ENCODE measurements around the gene APH1B.
"Not testable (repeated sequence)": the region's sequence is repeated elsewhere in the genome, so short reads cannot be mapped to it uniquely, and the experiment has no call there.

APH1B gene

DNA sequence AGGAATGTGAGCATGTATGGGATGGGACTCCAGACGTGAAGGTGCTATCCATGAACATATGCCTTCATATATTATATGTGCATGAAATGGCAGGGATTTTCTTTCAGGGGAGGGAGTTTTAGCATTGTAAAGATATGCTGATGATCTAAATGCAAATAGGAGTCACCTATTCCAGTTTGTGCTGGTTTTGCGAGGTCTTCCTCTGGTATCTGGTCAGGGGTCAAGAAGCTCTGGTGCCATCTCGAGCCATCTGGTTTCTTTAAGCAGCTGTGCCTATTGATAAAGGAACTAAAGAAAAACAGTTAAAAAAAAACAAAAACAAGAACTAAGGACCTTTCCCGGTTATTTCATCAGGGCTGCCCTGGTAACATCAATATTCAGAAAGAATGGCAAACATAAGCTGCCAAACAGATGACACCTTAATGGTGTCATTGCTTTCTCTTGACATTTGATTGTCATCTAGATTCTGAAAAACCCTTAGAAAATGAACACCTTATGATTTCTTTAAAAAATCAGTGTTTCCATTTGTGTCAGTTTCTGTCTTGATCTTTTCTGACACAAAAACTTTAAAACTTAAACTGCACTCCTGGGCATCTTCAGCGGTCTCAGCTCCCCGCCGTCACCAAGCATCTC, 22.7 kb downstream of the APH1B start:
- no peak for DNase-seq

DNA sequence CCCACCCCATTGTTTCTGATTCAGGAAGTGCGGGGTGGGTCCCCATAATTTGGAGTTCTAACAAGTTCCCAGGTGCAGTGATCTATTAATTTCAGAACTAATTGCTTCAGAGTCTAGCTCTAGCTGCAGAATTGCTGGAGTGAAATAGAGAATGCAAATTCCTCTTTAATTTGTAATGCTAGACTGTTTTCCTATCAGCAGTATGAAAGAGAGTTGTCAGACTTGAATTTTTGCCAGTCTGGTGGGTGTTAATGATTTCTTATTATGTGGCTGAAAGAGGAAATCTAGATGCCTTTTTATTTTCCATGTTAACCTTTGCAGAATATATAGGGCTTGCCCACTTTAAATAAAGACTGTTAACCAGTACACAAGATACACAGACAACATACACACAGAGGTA, 23.7 kb downstream of the APH1B start:
- DNase-seq, result no peak

DNA sequence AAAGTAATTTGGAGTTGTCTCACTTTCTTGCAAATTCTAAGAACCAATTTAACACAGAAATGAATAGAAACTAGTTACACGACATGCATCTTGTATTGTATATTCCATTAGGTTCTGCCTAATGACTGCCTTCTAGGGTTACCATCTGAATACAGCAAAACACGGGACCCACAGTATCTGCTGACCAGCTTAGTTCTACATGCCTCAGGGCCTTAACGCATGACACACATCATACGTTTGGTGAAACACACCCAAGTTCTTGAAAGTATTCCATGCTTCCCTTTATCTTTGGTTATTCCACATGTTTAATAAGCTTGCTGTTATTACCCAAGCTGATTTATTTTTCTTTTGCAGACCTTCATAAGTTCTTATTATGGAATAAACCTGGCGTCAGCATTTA, 27.9 kb downstream of the APH1B start:
- no peak for DNase-seq

DNA sequence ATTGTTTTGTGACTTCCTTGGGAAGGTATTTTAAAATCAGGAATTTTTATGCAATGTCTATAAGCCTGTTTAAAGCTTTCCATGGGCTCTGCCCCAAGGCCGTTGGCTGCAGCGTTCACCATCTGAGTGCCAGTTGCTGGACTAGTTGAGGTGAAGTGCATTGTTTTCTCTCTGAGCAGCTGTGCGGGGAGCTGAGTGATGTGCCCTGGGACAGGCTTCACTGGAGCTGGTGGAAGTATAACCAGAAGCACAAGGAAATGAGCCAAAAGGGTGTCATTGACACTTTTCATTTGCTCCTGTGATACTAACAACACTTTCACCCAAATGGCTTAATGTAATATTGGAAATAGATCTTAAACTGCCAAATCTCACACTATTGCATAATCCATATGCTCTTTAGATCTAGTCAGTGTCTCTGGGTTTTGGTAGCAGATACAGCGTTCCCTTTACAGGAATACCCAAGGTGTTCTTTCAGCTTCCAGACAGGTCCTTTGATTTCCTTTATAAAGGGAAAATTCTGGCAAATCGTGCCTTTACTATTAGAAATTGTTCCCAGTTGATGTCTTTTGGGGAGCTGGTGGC, 29.2 kb downstream of the APH1B start:
- no peak for DNase-seq

DNA sequence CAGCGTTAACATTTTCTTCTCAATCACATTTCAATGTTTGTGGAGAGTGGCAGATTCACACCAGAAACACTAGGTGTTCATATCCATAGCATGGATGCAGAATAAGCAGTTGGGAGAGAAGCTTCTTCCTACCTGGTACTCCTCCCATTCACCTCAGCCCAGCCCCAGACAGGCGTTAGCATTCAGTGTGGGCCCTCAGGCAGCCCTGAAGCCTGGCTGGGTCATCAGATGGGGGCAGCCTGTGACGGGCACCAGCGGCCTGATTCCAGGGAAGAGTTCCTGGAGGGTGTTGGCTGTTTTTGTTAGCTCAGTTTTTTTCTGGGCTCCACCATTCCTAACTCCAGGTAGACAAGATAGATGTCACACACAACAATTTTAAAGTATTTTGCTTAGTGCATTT, 31.1 kb downstream of the APH1B start:
- no peak for DNase-seq

DNA sequence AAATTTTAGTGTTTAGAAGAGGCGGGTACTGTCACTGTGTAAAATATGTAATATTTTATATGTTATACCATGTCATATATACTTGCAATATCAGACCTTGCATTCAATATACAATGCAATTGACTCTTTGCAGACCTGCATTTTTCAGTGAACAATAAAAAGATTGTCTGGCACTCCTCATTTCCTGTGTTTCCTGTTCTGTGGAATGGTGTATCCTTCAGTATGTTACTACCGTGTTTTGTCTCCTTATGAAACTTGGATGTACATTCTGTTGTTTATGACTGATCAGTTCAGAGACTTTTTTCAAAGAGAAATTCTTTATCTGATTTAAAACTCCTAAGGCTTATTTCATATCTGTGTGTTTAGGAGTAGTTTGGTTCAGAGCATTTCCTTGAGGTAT, 31.5 kb downstream of the APH1B start:
- no peak for DNase-seq

DNA sequence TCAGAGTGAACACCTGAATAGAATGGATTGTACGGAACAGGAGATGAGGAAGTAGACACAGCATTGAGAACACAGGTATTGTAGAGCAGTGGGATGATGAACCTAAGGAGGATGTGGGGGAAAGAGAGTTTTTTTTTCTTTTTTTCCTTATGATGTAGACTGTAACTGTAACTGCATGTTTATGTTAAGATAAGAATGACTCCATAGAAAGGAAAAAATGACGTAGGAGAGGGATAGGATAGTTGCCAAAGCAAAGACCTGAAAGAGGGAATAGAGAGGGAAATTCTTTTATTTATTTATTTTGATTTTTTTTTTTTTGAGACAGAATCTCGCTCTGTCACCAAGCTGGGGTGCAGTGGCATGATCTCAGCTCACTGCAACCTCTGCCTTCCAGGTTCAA, 33.2 kb downstream of the APH1B start:
- no peak for DNase-seq

DNA sequence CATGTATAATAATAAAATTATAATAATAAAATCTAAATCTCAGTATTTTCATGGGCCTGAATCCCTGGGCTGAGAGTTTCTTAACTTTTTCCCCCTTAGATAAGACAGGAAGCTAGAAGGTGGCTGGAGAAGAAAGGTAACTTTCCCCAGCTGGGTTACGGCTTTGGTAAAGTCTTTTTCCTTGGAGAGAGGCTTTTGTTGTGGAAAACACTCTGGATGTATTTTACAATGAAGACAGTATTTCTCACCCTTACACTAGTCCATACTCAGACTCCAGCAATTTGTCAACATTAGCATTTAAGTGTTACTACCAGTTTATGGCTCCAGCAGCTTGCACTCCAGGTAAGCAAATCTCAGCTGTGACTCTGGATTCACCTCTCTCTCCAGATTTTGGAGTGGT, 34.9 kb downstream of the APH1B start:
- DNase-seq, result no peak

DNA sequence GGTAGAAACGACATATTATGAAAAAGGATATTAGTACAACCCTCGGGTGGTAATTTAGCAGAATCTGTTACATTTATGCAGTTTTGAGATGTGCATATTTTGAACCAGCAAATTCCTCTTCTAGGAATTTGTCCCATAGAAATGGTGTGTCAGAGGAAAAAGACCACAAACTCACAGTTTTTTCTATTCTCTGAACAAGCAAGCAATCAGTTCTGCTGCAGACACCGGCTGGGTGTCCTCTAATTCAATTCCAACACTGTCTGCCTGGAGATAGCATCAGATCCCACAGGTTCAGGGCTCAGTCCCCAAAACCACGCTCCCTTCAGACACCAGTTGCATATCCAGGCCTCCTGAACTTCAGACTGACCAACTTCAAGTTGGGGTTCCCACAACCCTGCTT, 36.4 kb downstream of the APH1B start:
- no peak for DNase-seq

DNA sequence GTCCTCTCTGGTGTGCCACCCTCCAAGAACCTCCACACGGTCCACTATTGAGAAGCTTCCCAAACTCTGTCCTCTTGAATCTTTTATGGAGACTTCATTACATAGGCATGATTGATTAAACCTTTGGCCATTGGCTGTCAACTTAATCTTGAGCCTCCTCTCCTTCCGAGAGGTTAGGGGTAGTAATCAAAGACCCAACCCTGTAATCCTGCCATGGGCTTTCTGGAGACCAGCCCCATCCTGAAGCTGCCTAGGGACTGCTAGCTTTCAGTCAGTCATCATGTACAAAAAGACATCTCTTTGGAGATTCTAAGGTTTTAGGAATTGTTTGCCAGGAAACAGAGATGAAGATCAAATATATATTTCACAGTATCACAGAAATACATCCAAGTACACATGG, 37.0 kb downstream of the APH1B start:
- DNase-seq, result no peak

DNA sequence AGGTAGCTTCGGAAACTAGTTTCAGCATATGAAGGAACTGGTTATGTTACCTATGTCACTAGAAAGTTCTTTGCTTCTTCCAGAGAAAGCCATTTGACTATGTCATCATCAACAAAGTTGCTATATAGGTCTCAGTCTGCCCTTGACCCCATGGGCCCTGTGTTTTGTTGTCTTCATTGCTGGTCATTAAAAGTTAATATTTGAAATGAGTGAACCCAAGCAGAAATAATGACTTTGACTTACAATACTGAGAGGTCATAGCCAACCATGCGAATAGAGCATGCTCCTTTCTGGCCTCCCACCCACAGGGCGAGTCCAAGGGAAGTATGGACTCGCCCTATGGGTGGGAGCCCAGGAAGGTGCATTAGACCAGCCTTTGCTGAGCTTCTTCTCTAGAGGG, 40.9 kb downstream of the APH1B start:
- DNase-seq, result no peak

DNA sequence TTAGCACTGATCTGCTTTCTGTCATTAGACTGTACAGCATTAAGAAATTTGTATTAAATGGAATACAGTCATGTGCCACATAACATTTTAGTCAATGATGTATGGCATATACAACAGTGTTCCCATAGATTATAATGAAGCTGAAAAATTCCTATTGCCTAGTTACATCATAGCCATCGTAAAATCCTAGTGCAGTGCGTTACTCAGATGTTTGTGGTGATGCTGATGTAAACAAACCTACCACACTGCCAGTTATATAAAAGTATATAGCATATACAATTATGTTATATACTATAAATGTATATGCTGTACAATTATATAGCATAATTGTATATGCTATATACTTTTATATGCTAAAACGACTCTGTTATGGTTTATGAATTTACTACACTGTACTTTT, 41.7 kb downstream of the APH1B start:
- DNase-seq, result no peak

DNA sequence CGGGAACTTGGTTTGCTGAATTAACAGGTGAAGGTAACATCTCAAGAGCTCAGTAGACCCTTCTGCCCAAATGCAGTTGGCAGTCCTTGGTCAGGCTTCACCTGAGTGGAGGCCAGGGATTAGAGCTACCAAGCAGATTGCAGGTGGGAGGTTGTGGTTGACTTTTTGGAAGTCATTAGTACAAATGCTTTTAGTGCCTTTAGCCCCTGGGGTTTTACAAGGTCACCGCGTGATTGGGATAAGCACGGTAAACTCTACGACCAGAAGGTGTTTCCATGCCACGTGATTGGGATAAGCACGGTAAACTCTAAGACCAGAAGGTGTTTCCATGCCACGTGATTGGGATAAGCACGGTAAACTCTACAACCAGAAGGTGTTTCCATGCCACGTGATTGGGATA, 43.0 kb downstream of the APH1B start:
- DNase-seq, result not testable (repeated sequence)

DNA sequence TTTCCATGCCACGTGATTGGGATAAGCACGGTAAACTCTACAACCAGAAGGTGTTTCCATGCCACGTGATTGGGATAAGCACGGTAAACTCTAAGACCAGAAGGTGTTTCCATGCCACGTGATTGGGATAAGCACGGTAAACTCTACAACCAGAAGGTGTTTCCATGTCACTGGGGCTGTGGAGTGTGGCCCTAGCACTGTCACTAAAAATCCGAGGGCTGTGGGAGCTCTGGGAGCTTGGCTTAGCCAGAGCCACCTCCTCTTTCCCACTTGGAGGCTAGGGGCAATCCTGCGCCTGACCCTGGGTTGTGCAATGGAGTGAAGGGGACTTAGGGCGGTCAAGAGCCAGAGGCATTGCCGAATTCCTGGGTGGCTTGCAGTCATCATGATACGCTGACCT, 43.6 kb downstream of the APH1B start:
- DNase-seq, result not testable (repeated sequence)

DNA sequence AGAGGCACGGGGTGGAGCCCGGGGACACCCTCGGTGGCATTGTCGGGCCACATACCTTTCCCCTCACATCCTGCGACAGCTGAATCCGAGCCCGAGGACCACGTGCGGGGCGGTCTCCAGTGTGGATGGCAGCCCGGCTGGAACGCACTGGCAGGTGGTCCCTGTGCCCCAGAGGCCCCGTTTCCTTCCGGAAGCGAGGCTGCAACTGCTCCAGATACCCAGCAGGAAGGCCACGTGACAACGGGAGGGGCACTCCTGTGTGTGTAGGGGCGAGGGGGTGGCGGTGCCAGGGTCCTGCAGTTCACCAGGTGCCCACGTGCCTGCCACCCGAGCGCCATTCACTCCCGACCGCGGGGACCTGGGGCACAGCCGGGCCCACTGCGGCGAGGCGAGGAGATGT, 44.1 kb downstream of the APH1B start:
- no peak for DNase-seq

DNA sequence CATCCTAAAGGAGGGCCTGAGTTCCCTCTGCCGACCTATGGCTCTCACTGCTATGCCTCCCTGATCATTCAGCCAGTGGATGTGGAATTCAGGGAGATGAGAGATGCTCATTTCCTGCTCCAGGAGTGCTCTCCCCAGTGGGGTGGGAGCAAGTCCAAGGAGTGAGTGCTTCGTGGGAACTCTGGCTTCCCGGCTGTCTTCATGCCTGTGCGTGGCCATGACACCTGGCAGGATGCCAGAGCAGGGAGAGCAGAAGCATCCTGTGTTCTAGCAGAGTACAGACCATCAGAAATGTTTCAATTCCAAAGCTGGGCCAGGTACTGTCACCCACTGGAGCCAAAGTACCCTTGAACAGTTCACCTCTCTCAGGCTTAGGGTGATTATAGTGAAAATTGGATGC, 45.1 kb downstream of the APH1B start:
- DNase-seq, result no peak

DNA sequence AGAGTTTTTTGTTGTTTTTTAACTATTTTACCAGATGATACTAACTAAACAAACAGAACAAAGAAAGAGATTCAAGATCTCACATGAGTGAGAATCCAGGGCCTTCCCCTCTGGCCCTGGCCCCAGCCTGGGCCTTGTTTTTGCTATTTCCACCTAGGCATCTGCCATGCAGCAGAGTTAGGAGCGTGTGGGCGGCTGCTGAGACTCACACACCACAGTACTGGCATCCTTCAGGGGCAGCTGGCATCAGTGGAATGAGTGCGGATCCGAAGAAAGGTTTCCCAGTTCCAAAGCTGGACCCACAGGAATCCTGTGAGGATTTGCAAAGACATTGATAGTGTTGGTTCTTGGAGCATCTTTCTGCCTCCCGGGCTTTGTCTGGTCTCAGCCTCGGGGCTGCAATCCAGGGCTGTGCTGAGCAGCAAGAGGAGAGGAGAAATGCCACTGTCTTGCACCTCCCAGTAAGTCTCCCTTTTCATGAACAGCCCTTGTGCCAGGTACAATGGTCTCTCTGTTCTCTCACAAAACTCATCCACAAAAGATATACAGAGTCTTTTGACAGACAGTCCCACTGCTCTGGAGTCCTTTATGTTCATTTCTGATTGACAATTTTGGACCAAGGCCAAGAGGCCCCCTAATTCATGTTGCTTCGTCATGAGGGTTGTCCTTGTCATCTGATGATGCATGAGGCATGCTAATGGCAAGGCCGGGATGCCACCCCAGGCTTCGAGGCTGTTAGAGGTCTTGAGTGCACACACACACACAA, 46.6 kb downstream of the APH1B start:
- no peak for DNase-seq

DNA sequence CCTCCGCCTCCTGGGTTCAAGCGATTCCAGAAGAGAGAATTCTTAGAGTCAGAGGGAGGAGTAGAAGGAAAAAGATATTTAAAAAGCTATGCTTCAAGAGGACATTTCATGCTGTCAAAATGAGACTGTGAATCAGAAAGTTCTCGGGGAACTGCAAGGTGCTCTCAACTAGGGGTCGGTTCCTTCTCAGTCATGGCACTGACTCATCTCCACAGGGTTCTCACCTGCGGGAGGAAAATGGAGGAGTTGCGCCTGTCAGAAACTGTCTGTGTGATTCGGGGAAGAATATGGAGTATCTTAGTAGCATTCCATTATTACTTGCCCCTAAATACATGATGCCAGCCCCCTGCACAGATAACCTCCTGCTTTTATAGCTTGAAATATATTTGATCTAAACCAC, 47.4 kb downstream of the APH1B start:
- DNase-seq, result no peak

DNA sequence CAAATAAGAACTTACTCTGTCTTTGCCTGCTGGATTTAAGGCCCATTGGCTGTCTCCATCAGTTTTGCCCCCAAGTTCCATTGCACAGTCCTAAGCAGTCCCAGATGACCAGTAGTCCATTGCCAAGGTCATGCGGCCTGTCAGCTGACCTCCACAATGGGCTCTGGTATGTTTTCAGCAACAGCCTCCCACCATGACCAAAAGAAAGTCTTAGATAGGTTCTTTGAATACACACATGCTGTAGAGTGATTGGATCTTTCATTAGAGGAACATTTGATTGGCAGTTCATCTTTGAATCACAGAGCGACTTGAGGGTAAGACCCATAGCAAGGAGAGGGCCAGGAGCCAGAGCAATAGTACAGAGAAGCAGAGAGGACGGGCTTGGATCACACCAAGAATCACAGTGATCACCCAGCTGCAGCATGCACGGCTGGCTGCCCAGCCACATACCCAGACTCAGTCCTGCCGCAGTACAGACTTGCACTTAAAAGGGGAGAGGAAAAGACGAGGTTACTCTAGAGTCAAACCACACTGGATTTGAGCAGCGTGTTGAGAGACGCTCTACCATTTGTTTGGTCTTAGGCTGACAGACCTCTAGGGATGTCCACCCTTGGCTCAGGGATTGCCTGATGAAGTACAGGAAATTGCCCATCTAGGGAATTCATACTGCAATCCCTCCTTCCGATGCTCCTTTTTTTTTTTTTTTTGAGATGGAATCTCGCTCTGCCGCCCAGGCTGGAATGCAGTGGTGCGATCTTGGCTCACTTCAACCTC, 50.4 kb downstream of the APH1B start:
- DNase-seq, result no peak

DNA sequence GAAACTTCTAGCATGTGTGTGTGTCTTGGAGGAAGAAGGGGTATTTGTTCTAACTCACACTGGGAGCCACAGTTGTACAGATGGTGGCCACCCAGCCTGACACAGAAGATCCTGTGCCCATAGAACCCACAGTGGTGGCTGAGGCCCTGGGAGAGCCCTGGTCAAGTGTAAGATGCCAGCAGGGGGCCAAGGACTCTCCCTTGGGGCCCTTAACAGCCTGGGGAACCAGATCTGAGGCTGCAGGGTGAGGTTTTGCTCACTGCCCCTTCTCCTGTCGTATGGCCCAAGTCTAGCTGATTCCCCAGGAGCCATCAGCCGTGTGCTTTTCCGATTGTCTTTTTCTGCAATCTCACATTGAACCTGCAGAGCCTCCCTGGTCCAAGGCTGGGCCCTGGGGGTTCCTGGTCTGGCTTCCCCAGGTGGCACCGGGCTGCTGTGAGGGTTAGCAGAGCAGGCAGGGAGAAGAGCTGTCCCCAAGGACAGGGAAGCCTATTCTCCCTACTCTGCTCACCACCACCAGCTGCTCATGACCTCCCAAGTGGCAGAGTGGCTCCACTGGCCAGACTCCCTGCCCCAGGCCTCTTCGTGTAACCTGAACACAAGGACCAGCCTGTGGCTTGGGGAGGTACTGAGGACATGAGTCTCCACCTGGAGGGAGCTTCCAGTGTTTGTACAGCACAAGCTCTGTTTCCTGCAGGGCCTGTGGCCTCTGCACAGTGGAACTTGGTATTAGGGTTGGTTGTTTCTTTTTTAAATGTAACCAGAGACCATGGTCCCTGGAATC, 52.4 kb downstream of the APH1B start:
- no peak for DNase-seq

DNA sequence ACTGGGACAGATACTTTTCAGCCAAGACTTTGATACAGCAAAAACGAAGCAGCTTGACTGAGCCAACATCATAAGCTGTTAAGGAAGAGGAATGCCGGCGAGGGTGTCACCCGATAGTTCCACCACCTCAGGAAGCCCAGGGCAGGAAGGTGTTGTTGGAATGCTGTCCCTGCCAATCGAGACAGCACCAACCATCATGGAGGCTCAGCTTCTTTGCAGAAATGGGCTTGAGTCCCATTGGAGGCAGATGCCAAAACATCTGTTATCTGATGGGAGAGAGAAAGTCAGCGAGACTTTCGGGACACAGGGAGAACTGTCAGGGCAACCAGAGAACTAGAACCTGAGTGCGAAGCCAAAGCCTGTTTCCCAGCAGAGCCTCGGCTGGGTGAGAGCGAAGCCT, 53.5 kb downstream of the APH1B start:
- DNase-seq, result no peak

DNA sequence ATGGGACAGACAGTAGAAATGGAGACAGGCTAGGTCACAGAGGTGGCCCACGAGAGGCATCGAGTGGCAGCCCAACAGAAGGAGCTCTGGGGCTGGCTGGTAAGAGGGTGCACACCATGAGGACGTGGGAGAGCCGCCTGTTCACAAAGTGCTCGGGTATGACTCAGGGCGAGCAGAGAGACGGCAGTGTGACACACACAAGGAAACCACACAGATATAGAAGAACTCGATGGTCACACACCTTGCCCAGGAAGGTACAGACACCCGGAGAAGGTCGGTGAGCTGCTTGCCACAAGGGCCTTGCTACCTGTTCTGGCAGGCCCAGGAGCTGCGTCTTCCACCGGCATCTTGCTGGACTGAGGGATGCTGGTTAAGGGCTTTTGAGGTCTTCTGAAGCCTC, 54.1 kb downstream of the APH1B start:
- DNase-seq, result no peak
